ENCODE data around the gene SRI. TPM values are rescaled to one million over a fixed set of nuclear protein-coding genes. Genes with fewer than 3 reads are reported as not detected.
"Not testable (repeated sequence)": the region's sequence is repeated elsewhere in the genome, so short reads cannot be mapped to it uniquely, and the experiment has no call there.

SRI gene
- total RNA-seq, 1 experiment from 2014 or later: 138 TPM

DNA sequence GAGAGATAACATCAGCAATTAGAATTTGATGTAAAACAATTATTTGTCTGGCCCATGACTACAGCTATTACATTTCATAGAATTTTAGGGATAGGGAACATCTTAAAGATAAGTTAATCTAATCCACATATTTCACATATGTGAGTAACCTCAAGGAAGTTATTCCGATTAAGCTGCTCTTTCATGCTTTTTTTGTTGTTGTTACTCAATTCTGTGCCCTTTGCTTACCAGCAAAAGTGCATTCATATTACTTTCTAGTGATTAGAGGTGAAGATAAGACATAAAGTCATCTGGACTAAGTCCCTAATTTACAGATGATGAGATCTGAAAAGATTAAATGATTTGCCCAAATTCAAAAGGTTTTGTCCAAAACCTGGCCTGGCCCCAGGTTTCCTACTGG, 40.9 kb upstream of the SRI start:
- DNase-seq (ENCODE audit: low read depth, low spot score): no peak
- no peaks in the 10 kb centered on the region for H3K4me1 ChIP-seq (ENCODE audit: control insufficient read depth, insufficient read depth, low read length)
- no TSS peak for BruUV-seq (replicated peaks)
- H3K27ac ChIP-seq (ENCODE audit: low read length): no peak overlapping the region
- in situ Hi-C loops (cut with HindIII; ENCODE audit: low pct_unique_long_range_greater_than_20kb, low sequenced_read_pairs) (no loop called here), intact Hi-C loops (cut with micrococcal nuclease; ENCODE audit: unreplicated experiment) (no loop called here)
- no peak for TF ChIP-seq POLR2AphosphoS5 (IDR thresholded peaks at IDR 0.05; ENCODE audit: low read depth, low read length)
- no peak for TF ChIP-seq SIN3A (IDR thresholded peaks at IDR 0.05; ENCODE audit: borderline replicate concordance, insufficient read depth, low read depth, low read length)
- TF ChIP-seq, protein P1, sequence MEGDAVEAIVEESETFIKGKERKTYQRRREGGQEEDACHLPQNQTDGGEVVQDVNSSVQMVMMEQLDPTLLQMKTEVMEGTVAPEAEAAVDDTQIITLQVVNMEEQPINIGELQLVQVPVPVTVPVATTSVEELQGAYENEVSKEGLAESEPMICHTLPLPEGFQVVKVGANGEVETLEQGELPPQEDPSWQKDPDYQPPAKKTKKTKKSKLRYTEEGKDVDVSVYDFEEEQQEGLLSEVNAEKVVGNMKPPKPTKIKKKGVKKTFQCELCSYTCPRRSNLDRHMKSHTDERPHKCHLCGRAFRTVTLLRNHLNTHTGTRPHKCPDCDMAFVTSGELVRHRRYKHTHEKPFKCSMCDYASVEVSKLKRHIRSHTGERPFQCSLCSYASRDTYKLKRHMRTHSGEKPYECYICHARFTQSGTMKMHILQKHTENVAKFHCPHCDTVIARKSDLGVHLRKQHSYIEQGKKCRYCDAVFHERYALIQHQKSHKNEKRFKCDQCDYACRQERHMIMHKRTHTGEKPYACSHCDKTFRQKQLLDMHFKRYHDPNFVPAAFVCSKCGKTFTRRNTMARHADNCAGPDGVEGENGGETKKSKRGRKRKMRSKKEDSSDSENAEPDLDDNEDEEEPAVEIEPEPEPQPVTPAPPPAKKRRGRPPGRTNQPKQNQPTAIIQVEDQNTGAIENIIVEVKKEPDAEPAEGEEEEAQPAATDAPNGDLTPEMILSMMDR (IDR thresholded peaks at IDR 0.05): no peak
- no peak for TF ChIP-seq TCF7L2 (IDR thresholded peaks at IDR 0.05; ENCODE audit: low read depth, low read length)
- TF ChIP-seq, protein P2, sequence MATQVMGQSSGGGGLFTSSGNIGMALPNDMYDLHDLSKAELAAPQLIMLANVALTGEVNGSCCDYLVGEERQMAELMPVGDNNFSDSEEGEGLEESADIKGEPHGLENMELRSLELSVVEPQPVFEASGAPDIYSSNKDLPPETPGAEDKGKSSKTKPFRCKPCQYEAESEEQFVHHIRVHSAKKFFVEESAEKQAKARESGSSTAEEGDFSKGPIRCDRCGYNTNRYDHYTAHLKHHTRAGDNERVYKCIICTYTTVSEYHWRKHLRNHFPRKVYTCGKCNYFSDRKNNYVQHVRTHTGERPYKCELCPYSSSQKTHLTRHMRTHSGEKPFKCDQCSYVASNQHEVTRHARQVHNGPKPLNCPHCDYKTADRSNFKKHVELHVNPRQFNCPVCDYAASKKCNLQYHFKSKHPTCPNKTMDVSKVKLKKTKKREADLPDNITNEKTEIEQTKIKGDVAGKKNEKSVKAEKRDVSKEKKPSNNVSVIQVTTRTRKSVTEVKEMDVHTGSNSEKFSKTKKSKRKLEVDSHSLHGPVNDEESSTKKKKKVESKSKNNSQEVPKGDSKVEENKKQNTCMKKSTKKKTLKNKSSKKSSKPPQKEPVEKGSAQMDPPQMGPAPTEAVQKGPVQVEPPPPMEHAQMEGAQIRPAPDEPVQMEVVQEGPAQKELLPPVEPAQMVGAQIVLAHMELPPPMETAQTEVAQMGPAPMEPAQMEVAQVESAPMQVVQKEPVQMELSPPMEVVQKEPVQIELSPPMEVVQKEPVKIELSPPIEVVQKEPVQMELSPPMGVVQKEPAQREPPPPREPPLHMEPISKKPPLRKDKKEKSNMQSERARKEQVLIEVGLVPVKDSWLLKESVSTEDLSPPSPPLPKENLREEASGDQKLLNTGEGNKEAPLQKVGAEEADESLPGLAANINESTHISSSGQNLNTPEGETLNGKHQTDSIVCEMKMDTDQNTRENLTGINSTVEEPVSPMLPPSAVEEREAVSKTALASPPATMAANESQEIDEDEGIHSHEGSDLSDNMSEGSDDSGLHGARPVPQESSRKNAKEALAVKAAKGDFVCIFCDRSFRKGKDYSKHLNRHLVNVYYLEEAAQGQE (IDR thresholded peaks at IDR 0.05; ENCODE audit: insufficient read depth in 1 of 2, low read depth in 2 of 2, low read length in 1 of 2): no peak
- no peak overlapping the region for H3K4me3 ChIP-seq (ENCODE audit: low read depth in 2 of 2, low read length in 2 of 2)
- POLR2A ChIA-PET: no interaction called here
- H3K9me3 ChIP-seq (ENCODE audit: control insufficient read depth, insufficient read depth, low read depth, low read length): no peaks in the 10 kb centered on the region
- ATAC-seq: no peak
- no peaks in the 10 kb centered on the region for H3K36me3 ChIP-seq (ENCODE audit: control insufficient read depth, insufficient read depth, low read length)
- no peaks in the 10 kb centered on the region for H3K27me3 ChIP-seq (ENCODE audit: control insufficient read depth, insufficient read depth, low read length)
- CTCF ChIA-PET: no interaction called here

DNA sequence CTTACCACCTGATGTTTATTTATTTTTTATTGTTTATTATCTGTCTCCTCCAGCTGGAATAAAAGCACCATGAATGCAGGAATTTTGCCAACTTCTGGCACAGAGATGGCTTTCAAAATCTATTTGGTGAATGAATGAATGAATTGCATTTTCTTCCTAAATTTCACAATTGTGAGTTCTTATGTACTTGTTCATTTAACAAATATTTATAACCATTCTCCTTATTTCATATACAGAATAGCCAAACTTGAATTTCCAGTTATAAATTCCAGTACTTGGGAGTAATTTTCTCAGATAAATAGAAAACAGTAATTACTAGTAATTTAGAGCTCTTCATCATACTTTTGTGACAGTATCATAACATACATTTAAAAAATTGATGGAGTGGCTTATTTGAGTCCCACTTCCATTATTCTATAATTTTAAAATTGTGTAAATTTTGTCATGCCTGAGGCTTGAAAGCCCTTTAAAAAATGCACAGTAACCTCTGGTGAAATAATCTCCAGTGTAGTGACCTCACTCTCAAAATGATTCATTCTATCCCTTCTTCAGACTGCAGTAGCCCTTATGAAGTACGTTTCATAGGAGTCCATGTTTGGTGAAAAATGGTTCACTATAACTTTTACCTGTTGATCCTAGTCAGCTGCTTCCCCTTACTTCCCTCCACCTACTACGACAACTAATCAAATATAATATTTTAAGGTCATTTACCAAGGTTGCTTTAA, 40.0 kb upstream of the SRI start:
- in situ Hi-C loops (cut with HindIII; ENCODE audit: low pct_unique_long_range_greater_than_20kb, low sequenced_read_pairs): no loop called here
- Histone ChIP-seq H3K4me3 (ENCODE audit: low read depth in 2 of 2, low read length in 2 of 2) (no peak overlapping the region), H3K27ac (ENCODE audit: low read length) (no peak overlapping the region), H3K27me3 (ENCODE audit: control insufficient read depth, insufficient read depth, low read length) (no peaks in the 10 kb centered on the region), H3K36me3 (ENCODE audit: control insufficient read depth, insufficient read depth, low read length) (no peaks in the 10 kb centered on the region), H3K4me1 (ENCODE audit: control insufficient read depth, insufficient read depth, low read length) (no peaks in the 10 kb centered on the region), H3K9me3 (ENCODE audit: control insufficient read depth, insufficient read depth, low read depth, low read length) (no peaks in the 10 kb centered on the region)
- no peak for DNase-seq (ENCODE audit: low read depth, low spot score)
- no TSS peak for BruUV-seq (replicated peaks)
- intact Hi-C loops (cut with micrococcal nuclease; ENCODE audit: unreplicated experiment): no loop called here
- TF ChIP-seq, protein P1 (IDR thresholded peaks at IDR 0.05): no peak
- no peak for TF ChIP-seq POLR2AphosphoS5 (IDR thresholded peaks at IDR 0.05; ENCODE audit: low read depth, low read length)
- TF ChIP-seq SIN3A (IDR thresholded peaks at IDR 0.05; ENCODE audit: borderline replicate concordance, insufficient read depth, low read depth, low read length): no peak
- TF ChIP-seq TCF7L2 (IDR thresholded peaks at IDR 0.05; ENCODE audit: low read depth, low read length): no peak
- TF ChIP-seq, protein P2 (IDR thresholded peaks at IDR 0.05; ENCODE audit: insufficient read depth in 1 of 2, low read depth in 2 of 2, low read length in 1 of 2): no peak
- POLR2A ChIA-PET: no interaction called here
- ATAC-seq: no peak
- CTCF ChIA-PET: no interaction called here

DNA sequence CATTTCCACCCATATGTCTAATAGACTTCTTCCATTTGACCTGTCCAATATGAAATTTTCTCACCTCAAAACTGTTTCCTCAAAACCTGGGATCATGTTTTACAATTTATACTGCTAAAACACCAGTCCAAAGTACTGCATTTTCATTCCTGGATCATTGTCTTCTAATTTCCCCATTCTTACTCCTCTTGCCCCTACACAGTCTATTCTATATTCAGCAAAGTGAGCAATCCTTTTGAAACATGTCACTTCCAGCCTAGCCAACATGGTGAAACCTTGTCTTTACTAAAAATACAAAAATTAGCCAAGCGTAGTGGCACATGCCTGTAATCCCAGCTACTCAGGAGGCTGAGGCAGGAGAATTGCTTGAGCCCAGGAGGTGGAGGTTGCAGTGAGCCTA, 38.5 kb upstream of the SRI start:
- POLR2A ChIA-PET; H3K4me1 ChIP-seq (ENCODE audit: control insufficient read depth, insufficient read depth, low read length); H3K27me3 ChIP-seq (ENCODE audit: control insufficient read depth, insufficient read depth, low read length); BruUV-seq (replicated peaks); H3K27ac ChIP-seq (ENCODE audit: low read length); intact Hi-C loops (cut with micrococcal nuclease; ENCODE audit: unreplicated experiment); ATAC-seq; H3K9me3 ChIP-seq (ENCODE audit: control insufficient read depth, insufficient read depth, low read depth, low read length); CTCF ChIA-PET; in situ Hi-C loops (cut with HindIII; ENCODE audit: low pct_unique_long_range_greater_than_20kb, low sequenced_read_pairs); DNase-seq (ENCODE audit: low read depth, low spot score); H3K4me3 ChIP-seq (ENCODE audit: low read depth in 2 of 2, low read length in 2 of 2); H3K36me3 ChIP-seq (ENCODE audit: control insufficient read depth, insufficient read depth, low read length): not testable (repeated sequence)

Data from Panc1 (cell line).